Type B pancreatic cell (in vitro differentiated cells): ENCODE measurements around the gene HNRNPAB. TPM values are rescaled to one million over a fixed set of nuclear protein-coding genes. Genes with fewer than 3 reads are reported as not detected.

Source experiments
- total RNA-seq: library from RNA; stranded (reverse); gene quantifications from 2 replicates; pipeline ENCODE4 v1.2.1, GENCODE V29; 2021; ENCODE audit warnings: low replicate concordance

Gene HNRNPAB
- total RNA-seq, 1 donor from 2014 or later: 245 TPM

Other genes starting within 250 kb of the HNRNPAB start
- gene PROP1, start 208.3 kb upstream of the HNRNPAB start, total RNA-seq: not detected in 2 replicates
- gene N4BP3, start 91.0 kb upstream of the HNRNPAB start, total RNA-seq: 6.6 and 11.2 TPM in 2 replicates
- 41.8 and 52.1 TPM in 2 replicates for gene RMND5B, start 73.5 kb upstream of the HNRNPAB start, total RNA-seq
- gene NHP2, start 50.6 kb upstream of the HNRNPAB start, total RNA-seq: 136 and 161 TPM in 2 replicates
- not detected in 2 replicates for gene GMCL2, start 17.2 kb upstream of the HNRNPAB start, total RNA-seq
- gene PHYKPL, start 28.3 kb downstream of the HNRNPAB start, total RNA-seq: 52.7 and 76.2 TPM in 2 replicates